ENCODE results near the gene FAM81B. TPM values are rescaled to one million over a fixed set of nuclear protein-coding genes. Genes with fewer than 3 reads are reported as not detected.

The FAM81B gene
- total and polyA plus RNA-seq, 4 donors, result 2.4 to 26.9 (median 9.7) TPM

- Histone ChIP-seq H3K9me3 (ENCODE audit: control insufficient read depth, insufficient read depth, low read length) (no peaks in the 10 kb centered on the region), H3K4me3 (ENCODE audit: low read depth, low read length) (no peak overlapping the region), H3K27ac (ENCODE audit: low read depth, low read length) (no peak overlapping the region), H3K36me3 (ENCODE audit: control insufficient read depth, insufficient read depth, low read length) (no peaks in the 10 kb centered on the region), H3K4me1 (ENCODE audit: control insufficient read depth, insufficient read depth, low read length) (no peaks in the 10 kb centered on the region), H3K27me3 (ENCODE audit: control insufficient read depth, insufficient read depth, low read length) (no peaks in the 10 kb centered on the region)
- DNase-seq (ENCODE audit: low read depth in 4 of 6, low spot score in 6 of 6), result no peak
- WGBS (ENCODE audit: insufficient coverage), result no CpG with 5 or more reads among the region's 1 CpG
Observed at GRCh38 chr5:95447961-95448360, 56.8 kb downstream of the FAM81B start.

DNA sequence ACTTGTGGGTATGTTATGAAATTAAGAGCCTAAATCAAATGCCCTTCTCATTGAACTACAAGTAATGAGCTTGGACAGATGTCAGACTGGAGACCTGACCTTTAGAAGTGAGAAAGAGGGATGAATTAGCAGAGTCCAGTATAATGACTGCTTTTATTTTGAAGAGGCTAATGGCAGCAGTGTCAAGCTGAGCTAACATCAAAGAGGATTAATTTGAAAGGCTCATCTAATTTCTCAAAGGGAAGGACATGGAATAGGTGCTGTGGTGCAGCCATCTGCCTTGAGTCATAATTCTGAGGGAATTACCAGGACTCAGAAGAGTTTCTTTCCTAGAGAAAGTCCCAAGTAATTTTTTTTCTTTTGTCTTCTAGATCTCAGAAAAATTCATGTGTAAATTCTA, 57.6 kb downstream of the FAM81B start:
- no peaks in the 10 kb centered on the region for H3K9me3 ChIP-seq (ENCODE audit: control insufficient read depth, insufficient read depth, low read length)
- no peak for DNase-seq (ENCODE audit: low read depth in 4 of 6, low spot score in 6 of 6)
- H3K27me3 ChIP-seq (ENCODE audit: control insufficient read depth, insufficient read depth, low read length), result no peaks in the 10 kb centered on the region
- H3K36me3 ChIP-seq (ENCODE audit: control insufficient read depth, insufficient read depth, low read length), result no peaks in the 10 kb centered on the region
- no peak overlapping the region for H3K27ac ChIP-seq (ENCODE audit: low read depth, low read length)
- no peak overlapping the region for H3K4me3 ChIP-seq (ENCODE audit: low read depth, low read length)
- no peaks in the 10 kb centered on the region for H3K4me1 ChIP-seq (ENCODE audit: control insufficient read depth, insufficient read depth, low read length)

- no peaks in the 10 kb centered on the region for H3K27me3 ChIP-seq (ENCODE audit: control insufficient read depth, insufficient read depth, low read length)
- no peak overlapping the region for H3K4me3 ChIP-seq (ENCODE audit: low read depth, low read length)
- H3K4me1 ChIP-seq (ENCODE audit: control insufficient read depth, insufficient read depth, low read length), result no peaks in the 10 kb centered on the region
- no peak for DNase-seq (ENCODE audit: low read depth in 4 of 6, low spot score in 6 of 6)
- 44% methylated on average over 1 of the region's 2 CpGs for WGBS (ENCODE audit: insufficient coverage)
- no peaks in the 10 kb centered on the region for H3K36me3 ChIP-seq (ENCODE audit: control insufficient read depth, insufficient read depth, low read length)
- no peaks in the 10 kb centered on the region for H3K9me3 ChIP-seq (ENCODE audit: control insufficient read depth, insufficient read depth, low read length)
- H3K27ac ChIP-seq (ENCODE audit: low read depth, low read length), result no peak overlapping the region
Observed at GRCh38 chr5:95449460-95449859, 58.3 kb downstream of the FAM81B start.

- Histone ChIP-seq H3K4me1 (ENCODE audit: control insufficient read depth, insufficient read depth, low read length) (no peaks in the 10 kb centered on the region), H3K27ac (ENCODE audit: low read depth, low read length) (no peak overlapping the region), H3K9me3 (ENCODE audit: control insufficient read depth, insufficient read depth, low read length) (no peaks in the 10 kb centered on the region), H3K36me3 (ENCODE audit: control insufficient read depth, insufficient read depth, low read length) (no peaks in the 10 kb centered on the region), H3K4me3 (ENCODE audit: low read depth, low read length) (no peak overlapping the region), H3K27me3 (ENCODE audit: control insufficient read depth, insufficient read depth, low read length) (no peaks in the 10 kb centered on the region)
- DNase-seq (ENCODE audit: low read depth in 4 of 6, low spot score in 6 of 6), result no peak
- WGBS (ENCODE audit: insufficient coverage), result no CpG with 5 or more reads among the region's 2 CpGs
Observed at GRCh38 chr5:95454536-95454935, 63.4 kb downstream of the FAM81B start.

DNA sequence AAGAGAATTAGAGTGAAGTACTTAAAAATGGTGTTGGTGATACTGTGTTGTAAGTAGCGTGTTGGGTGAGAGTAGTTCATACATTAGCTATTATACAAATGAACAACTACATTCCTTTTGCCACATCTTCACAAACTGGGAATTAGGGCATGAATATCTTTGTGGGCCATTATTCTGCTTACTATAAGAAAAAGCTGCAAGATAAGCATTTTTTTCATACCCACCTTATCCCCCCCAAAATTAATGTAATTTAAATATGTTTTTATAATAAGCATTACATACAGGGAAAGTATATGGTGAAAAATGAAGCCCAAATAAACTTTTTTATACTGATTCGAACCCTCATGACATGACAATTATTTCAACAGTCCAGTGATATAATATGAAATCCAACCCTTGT, 69.5 kb downstream of the FAM81B start:
- peaks cover 3% of the 10 kb centered on the region for H3K36me3 ChIP-seq (ENCODE audit: control insufficient read depth, insufficient read depth, low read length)
- WGBS (ENCODE audit: insufficient coverage), result no CpG with 5 or more reads among the region's 2 CpGs

GRCh38 chr5:95471487-95471886, 80.3 kb downstream of the FAM81B start:
- WGBS (ENCODE audit: insufficient coverage), result no CpG with 5 or more reads among the region's 1 CpG
- Histone ChIP-seq H3K4me1 (ENCODE audit: control insufficient read depth, insufficient read depth, low read length) (no peaks in the 10 kb centered on the region), H3K27ac (ENCODE audit: low read depth, low read length) (no peak overlapping the region), H3K27me3 (ENCODE audit: control insufficient read depth, insufficient read depth, low read length) (no peaks in the 10 kb centered on the region), H3K9me3 (ENCODE audit: control insufficient read depth, insufficient read depth, low read length) (no peaks in the 10 kb centered on the region), H3K4me3 (ENCODE audit: low read depth, low read length) (no peak overlapping the region), H3K36me3 (ENCODE audit: control insufficient read depth, insufficient read depth, low read length) (peaks cover 7% of the 10 kb centered on the region)
- DNase-seq (ENCODE audit: low read depth in 4 of 6, low spot score in 6 of 6), result peak in 3 of 6 donors; percentile 0 to 35 (median 17)

More for the DNA sequence above, 69.5 kb downstream of the FAM81B start:
- Histone ChIP-seq H3K4me1 (ENCODE audit: control insufficient read depth, insufficient read depth, low read length) (no peaks in the 10 kb centered on the region), H3K9me3 (ENCODE audit: control insufficient read depth, insufficient read depth, low read length) (no peaks in the 10 kb centered on the region), H3K4me3 (ENCODE audit: low read depth, low read length) (no peak overlapping the region), H3K27me3 (ENCODE audit: control insufficient read depth, insufficient read depth, low read length) (no peaks in the 10 kb centered on the region), H3K27ac (ENCODE audit: low read depth, low read length) (no peak overlapping the region)
- no peak for DNase-seq (ENCODE audit: low read depth in 4 of 6, low spot score in 6 of 6)

DNA sequence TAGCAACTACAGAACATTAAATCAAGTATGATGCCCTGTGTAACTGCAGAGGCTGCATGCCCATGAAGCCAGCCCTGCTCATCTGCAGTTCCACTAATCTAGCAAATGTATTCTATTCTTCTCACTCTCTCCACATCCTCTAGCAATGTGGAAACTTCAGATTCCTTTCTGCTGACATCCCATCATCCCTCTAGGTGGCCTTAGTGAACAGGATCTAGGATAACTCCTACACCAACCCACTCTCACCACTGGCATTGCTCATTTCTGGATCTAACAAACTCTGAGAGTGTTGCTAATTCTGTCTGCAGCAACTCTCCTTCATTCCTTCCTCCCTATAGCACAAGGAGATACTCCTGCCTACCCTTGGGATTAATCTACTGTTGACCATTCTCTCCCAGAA, 80.8 kb downstream of the FAM81B start:
- H3K4me1 ChIP-seq (ENCODE audit: control insufficient read depth, insufficient read depth, low read length), result no peaks in the 10 kb centered on the region
- no peak overlapping the region for H3K27ac ChIP-seq (ENCODE audit: low read depth, low read length)
- H3K27me3 ChIP-seq (ENCODE audit: control insufficient read depth, insufficient read depth, low read length), result no peaks in the 10 kb centered on the region
- peaks cover 7% of the 10 kb centered on the region for H3K36me3 ChIP-seq (ENCODE audit: control insufficient read depth, insufficient read depth, low read length)
- H3K4me3 ChIP-seq (ENCODE audit: low read depth, low read length), result no peak overlapping the region
- no peaks in the 10 kb centered on the region for H3K9me3 ChIP-seq (ENCODE audit: control insufficient read depth, insufficient read depth, low read length)
- no peak for DNase-seq (ENCODE audit: low read depth in 4 of 6, low spot score in 6 of 6)

GRCh38 chr5:95484421-95484820, 93.3 kb downstream of the FAM81B start:
- no peak for DNase-seq (ENCODE audit: low read depth in 4 of 6, low spot score in 6 of 6)
- H3K27ac ChIP-seq (ENCODE audit: low read depth, low read length), result no peak overlapping the region
- WGBS (ENCODE audit: insufficient coverage), result 96% methylated on average over 7 of the region's 7 CpGs
- H3K27me3 ChIP-seq (ENCODE audit: control insufficient read depth, insufficient read depth, low read length), result no peaks in the 10 kb centered on the region
- H3K9me3 ChIP-seq (ENCODE audit: control insufficient read depth, insufficient read depth, low read length), result no peaks in the 10 kb centered on the region
- H3K4me1 ChIP-seq (ENCODE audit: control insufficient read depth, insufficient read depth, low read length), result no peaks in the 10 kb centered on the region
- peaks cover 27% of the 10 kb centered on the region for H3K36me3 ChIP-seq (ENCODE audit: control insufficient read depth, insufficient read depth, low read length)
- no peak overlapping the region for H3K4me3 ChIP-seq (ENCODE audit: low read depth, low read length)

- Histone ChIP-seq H3K9me3 (ENCODE audit: control insufficient read depth, insufficient read depth, low read length) (no peaks in the 10 kb centered on the region), H3K27me3 (ENCODE audit: control insufficient read depth, insufficient read depth, low read length) (no peaks in the 10 kb centered on the region), H3K27ac (ENCODE audit: low read depth, low read length) (no peak overlapping the region), H3K4me3 (ENCODE audit: low read depth, low read length) (no peak overlapping the region), H3K4me1 (ENCODE audit: control insufficient read depth, insufficient read depth, low read length) (no peaks in the 10 kb centered on the region), H3K36me3 (ENCODE audit: control insufficient read depth, insufficient read depth, low read length) (peaks cover 33% of the 10 kb centered on the region)
- DNase-seq (ENCODE audit: low read depth in 4 of 6, low spot score in 6 of 6), result no peak
- 94% methylated on average over 2 of the region's 2 CpGs for WGBS (ENCODE audit: insufficient coverage)
Observed at GRCh38 chr5:95486191-95486590, 95.0 kb downstream of the FAM81B start.

DNA sequence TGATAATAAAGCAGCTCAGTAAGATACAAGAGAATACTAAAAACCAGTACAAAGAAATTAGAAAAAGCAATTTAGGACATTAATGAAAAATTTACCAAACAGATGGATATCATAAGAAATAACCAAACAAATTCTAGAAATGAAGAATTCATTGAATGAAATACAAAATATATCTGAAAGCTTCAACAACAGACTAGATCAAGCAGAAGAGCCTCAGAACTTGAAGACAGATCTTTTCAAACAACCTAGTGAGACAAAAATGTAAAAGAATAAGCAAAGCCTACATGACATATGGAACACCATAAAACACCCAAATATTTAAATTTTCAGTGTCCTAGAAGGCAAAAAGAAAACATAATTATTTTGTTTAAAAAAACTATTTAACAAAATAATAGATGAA, 96.7 kb downstream of the FAM81B start:
- peaks cover 33% of the 10 kb centered on the region for H3K36me3 ChIP-seq (ENCODE audit: control insufficient read depth, insufficient read depth, low read length)
- no peaks in the 10 kb centered on the region for H3K27me3 ChIP-seq (ENCODE audit: control insufficient read depth, insufficient read depth, low read length)
- no peaks in the 10 kb centered on the region for H3K4me1 ChIP-seq (ENCODE audit: control insufficient read depth, insufficient read depth, low read length)
- no peaks in the 10 kb centered on the region for H3K9me3 ChIP-seq (ENCODE audit: control insufficient read depth, insufficient read depth, low read length)
- no peak overlapping the region for H3K4me3 ChIP-seq (ENCODE audit: low read depth, low read length)
- H3K27ac ChIP-seq (ENCODE audit: low read depth, low read length), result no peak overlapping the region
- DNase-seq (ENCODE audit: low read depth in 4 of 6, low spot score in 6 of 6), result no peak

Measured in spinal cord (tissue), 10 donors.